OCI-LY1 (cell line): ENCODE measurements around the gene PLEKHG4B.

Experiments
- H2AFZ ChIP-seq: fragments of 200-600 bp; sonication (generic), shearing (Covaris generic); 2 replicates; pipeline ENCODE4 v1.6.0; 2014; ENCODE audit warnings: antibody characterized with exemption, mild to moderate bottlenecking, low read length
- H3F3A ChIP-seq: fragments of 200-600 bp; sonication (generic), shearing (Covaris generic); 2 replicates; pipeline ENCODE4 v1.6.0; 2014; ENCODE audit warnings: mild to moderate bottlenecking, antibody characterized with exemption, low read length, moderate library complexity; ENCODE audit not compliant: insufficient read depth
- H3K27ac ChIP-seq: fragments of 200-600 bp; sonication (generic); 2 replicates; pipeline ENCODE4 v1.5.1; 2014; ENCODE audit warnings: low read length, mixed run types, mild to moderate bottlenecking, low read depth; ENCODE audit not compliant: poor library complexity, severe bottlenecking
- H3K27me3 ChIP-seq: fragments of 200-600 bp; sonication (generic); 2 replicates; pipeline ENCODE4 v1.6.0; 2014; ENCODE audit warnings: antibody characterized with exemption, mild to moderate bottlenecking, low read length, moderate library complexity; ENCODE audit not compliant: insufficient read depth
- H3K36me3 ChIP-seq: fragments of 200-600 bp; sonication (generic); 2 replicates; pipeline ENCODE4 v1.6.1; 2014; ENCODE audit warnings: mild to moderate bottlenecking, antibody characterized with exemption, low read length, moderate library complexity, mixed read lengths; ENCODE audit not compliant: insufficient read depth
- H3K4me1 ChIP-seq: fragments of 200-600 bp; sonication (generic); 2 replicates; pipeline ENCODE4 v1.5.1; 2014; ENCODE audit warnings: mild to moderate bottlenecking, low read length, moderate library complexity; ENCODE audit not compliant: insufficient read depth, severe bottlenecking
- H3K4me2 ChIP-seq: fragments of 200-600 bp; sonication (generic), shearing (Covaris generic); 2 replicates; pipeline ENCODE4 v1.6.1; 2014; ENCODE audit warnings: low read length
- H3K4me3 ChIP-seq: fragments of 200-600 bp; sonication (generic); 2 replicates; pipeline ENCODE4 v1.5.1; 2014; ENCODE audit warnings: low read length, low read depth, mild to moderate bottlenecking, mixed read lengths; ENCODE audit not compliant: poor library complexity, severe bottlenecking
- H3K79me2 ChIP-seq: fragments of 200-600 bp; shearing (Covaris generic); 2 replicates; pipeline ENCODE4 v1.6.1; 2016; ENCODE audit warnings: mixed run types, low read length, mixed read lengths; ENCODE audit not compliant: insufficient read depth
- H3K9ac ChIP-seq: fragments of 200-600 bp; sonication (generic), shearing (Covaris generic); 2 replicates; pipeline ENCODE4 v1.6.1; 2014; ENCODE audit warnings: mild to moderate bottlenecking, low read length, mixed read lengths
- H3K9me2 ChIP-seq: fragments of 200-600 bp; sonication (generic), shearing (Covaris generic); 2 replicates; pipeline ENCODE4 v1.6.1; 2014; ENCODE audit warnings: low read depth, mild to moderate bottlenecking, low read length, mixed read lengths
- H3K9me3 ChIP-seq: fragments of 200-600 bp; shearing (Covaris generic); 2 replicates; pipeline ENCODE4 v1.6.1; 2014; ENCODE audit warnings: low read length, mixed read lengths
- H4K20me1 ChIP-seq: fragments of 200-600 bp; sonication (generic), shearing (Covaris generic); 2 replicates; pipeline ENCODE4 v1.6.0; 2016; ENCODE audit warnings: mild to moderate bottlenecking, low read length; ENCODE audit not compliant: insufficient read depth
- CTCF ChIP-seq: fragments of 200-600 bp; sonication (generic), shearing (Covaris generic); IDR thresholded peaks from 2 replicates; pipeline ENCODE4 v1.5.1; 2017; ENCODE audit warnings: mild to moderate bottlenecking, antibody characterized with exemption, low read length, moderate library complexity, mixed read lengths
- EZH2 ChIP-seq: fragments of 200-600 bp; sonication (generic), shearing (Covaris generic); IDR thresholded peaks from 2 replicates; pipeline ENCODE4 v1.8.0; 2017; ENCODE audit warnings: borderline replicate concordance, mixed run types, mild to moderate bottlenecking, antibody characterized with exemption, low read length, moderate library complexity, mixed read lengths

PLEKHG4B gene

DNA sequence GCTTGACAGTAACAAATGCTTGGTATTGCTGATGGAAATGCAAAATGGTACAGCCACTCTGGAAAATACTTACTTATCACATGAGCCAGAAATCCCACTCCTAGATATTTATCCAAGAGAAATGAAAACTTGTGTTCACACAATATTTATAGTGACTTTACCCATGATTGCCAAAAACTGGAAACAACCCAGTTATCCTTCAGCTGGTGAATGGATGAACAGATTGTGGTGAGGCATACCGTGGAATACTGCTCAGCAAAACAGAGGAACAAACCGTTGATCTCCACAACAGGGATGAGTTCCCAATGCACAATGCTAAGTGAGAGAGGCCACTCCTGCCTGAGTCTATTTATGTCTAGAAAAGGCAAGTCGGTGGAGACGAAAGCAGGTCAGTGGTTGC is 58.8 kb downstream of the PLEKHG4B start:
- Histone ChIP-seq H3K9me3 (peaks cover 8% of the 10 kb centered on the region), H3K9ac (no peak overlapping the region), H3K36me3 (no peaks in the 10 kb centered on the region), H4K20me1 (no peaks in the 10 kb centered on the region), H3K79me2 (no peaks in the 10 kb centered on the region), H3F3A (no peaks in the 10 kb centered on the region), H3K27ac (no peak overlapping the region), H3K4me2 (no peak overlapping the region), H2AFZ (no peak overlapping the region), H3K4me1 (peaks cover 3% of the 10 kb centered on the region), H3K9me2 (no peaks in the 10 kb centered on the region), H3K27me3 (no peaks in the 10 kb centered on the region), H3K4me3 (no peak overlapping the region)
- TF ChIP-seq EZH2 (no peak), CTCF (no peak)

DNA sequence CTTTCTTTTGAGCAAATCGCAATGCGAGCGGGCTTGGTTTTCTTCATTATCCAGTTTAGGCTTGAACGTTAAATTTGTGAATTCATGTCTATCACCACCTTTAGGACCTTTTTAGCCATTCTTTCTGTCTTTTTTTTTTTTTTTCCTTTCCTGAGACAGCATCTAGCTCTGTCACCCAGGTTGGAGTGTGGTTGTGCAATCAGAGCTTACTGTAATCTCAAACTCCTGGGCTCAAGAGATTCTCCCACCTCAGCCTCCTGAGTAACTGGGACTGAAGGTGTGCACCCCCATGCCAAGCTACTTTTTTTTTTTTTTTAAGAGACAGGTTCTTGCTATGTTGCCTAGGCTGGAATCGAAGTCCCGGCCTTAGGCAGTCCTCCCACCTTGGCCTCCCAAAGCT is 60.1 kb downstream of the PLEKHG4B start:
- Histone ChIP-seq H3K4me3 (no peak overlapping the region), H3K27ac (no peak overlapping the region), H3K9ac (no peak overlapping the region), H2AFZ (no peak overlapping the region), H4K20me1 (no peaks in the 10 kb centered on the region), H3K36me3 (no peaks in the 10 kb centered on the region), H3K79me2 (no peaks in the 10 kb centered on the region), H3K4me2 (no peak overlapping the region), H3K9me2 (no peaks in the 10 kb centered on the region), H3F3A (no peaks in the 10 kb centered on the region), H3K27me3 (no peaks in the 10 kb centered on the region), H3K4me1 (peaks cover 3% of the 10 kb centered on the region), H3K9me3 (peaks cover 8% of the 10 kb centered on the region)
- TF ChIP-seq CTCF (no peak), EZH2 (no peak)

DNA sequence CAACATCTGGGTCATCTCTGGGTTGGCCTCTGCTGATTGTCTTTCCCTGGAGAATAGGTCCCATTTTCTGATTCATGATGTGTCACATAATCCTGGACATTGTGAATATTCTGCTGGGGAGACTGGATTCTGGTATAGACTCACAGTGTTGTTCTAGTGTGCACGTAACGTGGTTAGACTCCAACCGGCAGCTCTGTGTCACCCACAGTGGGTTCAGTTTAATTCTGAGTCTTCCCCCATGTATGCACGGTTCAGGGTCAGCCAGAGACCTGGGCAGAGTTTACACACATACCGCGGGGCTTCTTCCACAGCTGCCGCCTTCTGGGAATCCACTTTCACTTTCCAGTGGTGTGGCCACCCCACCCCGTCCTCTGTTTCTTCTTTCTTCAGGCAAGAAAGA is 61.3 kb downstream of the PLEKHG4B start:
- no peaks in the 10 kb centered on the region for H4K20me1 ChIP-seq
- H3K9me3 ChIP-seq: no peaks in the 10 kb centered on the region
- H3K27me3 ChIP-seq: no peaks in the 10 kb centered on the region
- H3F3A ChIP-seq: no peaks in the 10 kb centered on the region
- H3K4me2 ChIP-seq: no peak overlapping the region
- no peak overlapping the region for H3K9ac ChIP-seq
- H3K79me2 ChIP-seq: no peaks in the 10 kb centered on the region
- no peak overlapping the region for H3K27ac ChIP-seq
- no peak overlapping the region for H2AFZ ChIP-seq
- no peaks in the 10 kb centered on the region for H3K9me2 ChIP-seq
- no peak for TF ChIP-seq EZH2
- no peak for TF ChIP-seq CTCF
- peaks cover 3% of the 10 kb centered on the region for H3K4me1 ChIP-seq
- H3K4me3 ChIP-seq: no peak overlapping the region
- H3K36me3 ChIP-seq: no peaks in the 10 kb centered on the region
